Activated CD4-positive, alpha-beta T cell treated with anti-CD3 and anti-CD28 coated beads, Interleukin-2, amount 50 U/mL, for 24 hours (primary cell): ENCODE measurements around the gene FGF16.
"Not testable (repeated sequence)": the region's sequence is repeated elsewhere in the genome, so short reads cannot be mapped to it uniquely, and the experiment has no call there.

ENCODE experiments used
- DNase-seq, 2 donors: peaks; one replicate each; pipeline ENCODE4 v3.0.0-alpha.2; 2020; ENCODE audit warnings: low read depth in 1 of 2, low spot score in 1 of 2

Gene FGF16

DNA sequence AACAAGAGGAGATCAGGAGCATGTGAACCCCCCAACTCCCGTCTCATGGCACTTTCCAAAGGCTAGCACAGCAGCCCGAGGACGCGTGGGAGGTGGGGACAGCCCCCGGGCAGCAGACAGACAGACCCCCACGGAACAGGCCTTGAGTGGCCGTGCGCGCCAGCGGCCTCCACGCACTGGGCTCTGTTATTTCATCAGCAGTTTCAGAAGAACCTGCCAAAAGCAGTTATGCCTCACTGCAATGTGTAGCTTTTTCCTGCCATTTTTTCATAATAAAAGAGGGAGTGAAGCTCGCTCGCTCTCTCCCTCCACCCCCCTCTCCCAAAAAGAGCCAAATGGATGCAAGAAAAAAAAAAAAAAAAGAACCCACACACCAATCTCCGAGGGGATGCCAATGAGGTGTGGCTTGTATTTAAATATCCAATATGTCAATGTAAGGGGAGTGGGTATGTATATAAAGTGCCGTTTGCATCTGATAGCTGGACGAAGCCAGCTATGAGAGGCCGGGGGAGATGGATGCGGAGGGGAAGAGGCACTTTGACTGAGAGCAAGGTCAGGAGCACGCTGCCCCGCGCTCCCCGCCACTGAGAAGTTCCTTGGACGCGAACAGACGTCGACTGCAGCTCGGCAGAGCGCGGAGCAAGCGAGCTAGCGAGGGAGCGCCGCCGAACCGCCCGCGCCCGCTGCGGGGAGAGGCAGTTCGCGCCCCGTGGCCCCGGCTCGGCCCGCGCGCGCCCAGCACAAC, at the start of gene FGF16:
TSS of gene FGF16 (plus strand) at position 482 of the 745 bp plus-strand sequence. CDS start 286 bp downstream, outside the sequence.
- no peak for DNase-seq

DNA sequence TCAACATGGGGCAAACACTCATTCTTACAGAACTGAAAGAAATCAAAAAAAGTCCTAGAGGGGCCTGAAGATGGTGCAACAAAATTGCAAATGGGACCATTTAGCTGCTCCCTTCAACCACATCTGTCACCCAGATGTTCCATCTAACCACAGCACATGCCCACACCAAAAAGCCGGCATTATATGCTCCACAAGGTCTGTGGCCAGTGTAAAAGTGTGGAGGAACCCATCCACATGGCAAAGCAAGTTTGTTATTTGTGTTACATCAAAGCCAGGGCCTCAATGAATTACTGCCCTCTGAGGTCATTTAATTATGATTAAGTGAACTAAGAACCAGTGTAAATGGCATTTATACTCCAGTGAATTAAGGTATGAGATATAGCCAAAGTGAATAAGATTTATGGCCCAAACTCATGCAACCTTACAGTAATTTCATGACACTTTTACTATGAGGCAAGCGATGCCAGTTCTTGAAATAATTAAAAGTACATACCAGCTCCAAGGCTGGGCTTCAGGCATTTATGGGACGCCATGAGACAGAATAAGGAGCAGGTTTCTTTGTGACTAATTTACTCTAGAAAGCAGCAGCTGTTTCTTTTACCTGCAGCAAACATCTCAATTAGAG, 48.7 kb upstream of the FGF16 start:
- no peak for DNase-seq

DNA sequence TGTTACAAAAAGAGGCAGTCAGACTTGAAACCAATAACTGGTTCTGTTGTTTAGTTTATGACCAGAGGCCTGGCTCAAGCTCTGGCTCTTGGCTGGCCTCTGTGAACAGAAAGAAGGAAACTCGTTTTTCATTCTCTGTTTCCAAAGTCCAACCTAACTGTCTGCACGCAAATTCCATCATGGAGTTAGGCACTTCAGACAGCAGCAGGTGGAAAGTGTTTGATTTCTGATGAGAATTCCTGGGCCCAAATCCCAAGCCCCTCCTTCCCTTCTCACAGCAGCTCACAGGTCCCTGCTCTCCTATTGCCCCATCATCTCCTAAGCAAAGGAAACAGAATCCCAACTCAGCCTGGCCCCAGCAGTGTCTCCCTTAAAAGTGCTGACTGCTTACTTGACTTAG, 42.8 kb upstream of the FGF16 start:
- no peak for DNase-seq

DNA sequence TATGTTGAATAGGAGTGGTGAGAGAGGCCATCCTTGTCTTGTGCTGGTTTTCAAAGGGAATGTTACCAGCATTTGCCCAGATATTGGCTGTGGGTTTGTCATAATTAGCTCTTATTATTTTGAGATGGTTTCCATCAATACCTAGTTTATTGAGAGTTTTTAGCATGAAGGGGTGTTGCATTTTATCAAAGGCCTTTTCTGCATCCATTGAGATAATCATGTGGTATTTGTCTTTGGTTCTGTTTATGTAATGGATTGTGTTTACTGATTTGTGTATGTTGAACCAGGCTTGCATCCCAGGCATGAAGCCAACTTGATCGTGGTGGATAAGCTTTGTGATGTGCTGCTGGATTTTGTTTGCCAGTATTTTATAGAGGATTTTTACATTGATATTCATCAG, 39.4 kb upstream of the FGF16 start:
- not testable (repeated sequence) for DNase-seq

DNA sequence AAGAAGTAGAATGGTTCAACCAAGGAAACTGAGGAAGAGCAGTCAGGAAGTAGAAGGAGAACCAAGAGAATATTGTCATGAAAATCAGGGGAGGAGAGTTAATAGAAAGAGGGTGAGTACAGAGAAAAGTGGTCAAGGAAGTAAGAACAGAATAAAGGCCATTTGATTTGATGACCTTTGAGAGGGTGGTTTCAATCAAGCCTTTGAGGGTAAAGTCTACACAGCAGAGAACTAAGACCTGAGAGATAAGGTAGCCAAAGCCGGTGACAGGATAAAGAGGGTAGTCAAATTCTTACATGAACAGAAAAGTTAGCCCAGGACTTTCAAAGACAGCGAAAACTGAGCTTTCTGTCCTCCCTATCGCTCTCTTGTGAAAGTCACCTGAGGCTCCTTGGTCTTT, 34.6 kb upstream of the FGF16 start:
- DNase-seq, result no peak

DNA sequence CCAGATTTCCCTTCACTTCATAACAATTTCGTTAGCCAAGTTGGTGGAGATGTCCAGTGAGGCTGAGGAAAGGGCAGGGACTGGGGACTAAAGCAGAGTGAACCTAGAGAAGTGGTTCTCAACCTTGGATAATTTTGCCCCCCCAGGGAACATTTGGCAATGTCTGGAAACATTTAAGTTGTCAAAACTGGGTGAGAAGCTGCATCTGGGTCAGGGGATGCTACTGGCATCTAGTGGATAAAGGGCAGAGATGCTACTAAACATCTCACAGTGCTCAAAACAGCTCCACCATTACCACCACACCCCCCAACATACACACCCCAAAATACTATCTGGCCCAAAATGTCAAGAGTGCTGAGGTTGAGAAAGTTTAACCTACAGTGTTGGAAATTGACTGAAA, 32.0 kb upstream of the FGF16 start:
- DNase-seq, result no peak

DNA sequence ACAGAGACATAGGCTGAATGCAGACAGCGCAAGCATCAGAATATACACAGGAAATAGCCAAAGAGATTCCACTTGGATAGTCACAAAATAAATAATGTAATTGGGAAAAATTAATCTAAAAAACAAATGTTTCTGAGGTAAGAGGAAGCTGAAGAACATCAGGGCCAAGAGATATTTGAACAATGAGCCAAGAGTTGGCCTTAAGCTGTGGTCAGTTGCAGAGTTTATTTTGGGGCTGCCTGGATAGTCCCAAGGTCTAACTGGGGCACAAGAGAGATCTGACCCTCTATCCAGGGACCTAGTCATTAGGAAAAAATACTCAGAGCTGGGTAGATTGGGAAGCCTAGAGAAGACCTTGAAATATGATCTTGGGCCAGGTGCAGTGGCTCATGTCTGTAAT, 31.3 kb upstream of the FGF16 start:
- DNase-seq, result no peak

DNA sequence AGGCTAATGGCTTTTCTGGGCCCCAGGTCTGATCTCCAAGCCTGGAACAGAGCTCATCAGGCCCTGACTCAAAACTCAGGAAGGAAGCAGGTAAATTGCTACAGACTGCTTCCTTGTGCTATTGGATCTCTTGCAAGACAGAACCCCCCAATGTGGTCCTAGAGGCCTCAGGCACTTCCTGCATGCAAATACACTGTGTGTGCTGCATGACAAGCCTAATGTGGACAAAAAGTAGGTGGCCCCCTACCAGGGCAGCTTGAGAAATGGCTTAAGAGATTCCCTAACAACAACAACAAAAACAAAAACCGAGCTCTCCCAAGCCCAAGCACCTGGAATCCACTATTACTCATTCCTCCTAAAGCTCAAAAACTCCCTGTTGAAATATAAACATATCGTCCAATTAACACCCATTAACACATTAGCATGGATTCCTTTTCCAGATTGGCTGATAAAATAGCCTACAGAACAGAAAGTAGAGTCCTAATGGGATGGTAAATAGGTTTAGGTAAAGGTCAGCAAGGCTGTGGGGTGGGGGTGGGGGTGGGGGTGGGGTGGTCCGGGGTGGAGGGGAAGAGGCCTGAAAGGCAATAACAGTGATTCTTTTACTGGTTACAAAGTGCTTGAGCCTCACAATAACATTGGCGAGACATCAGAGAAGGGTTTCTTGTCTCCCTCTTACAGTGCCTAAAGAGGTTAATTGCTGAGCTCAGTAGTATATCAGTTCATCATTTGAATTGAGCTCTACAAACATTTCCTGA, 24.1 kb upstream of the FGF16 start:
- no peak for DNase-seq

DNA sequence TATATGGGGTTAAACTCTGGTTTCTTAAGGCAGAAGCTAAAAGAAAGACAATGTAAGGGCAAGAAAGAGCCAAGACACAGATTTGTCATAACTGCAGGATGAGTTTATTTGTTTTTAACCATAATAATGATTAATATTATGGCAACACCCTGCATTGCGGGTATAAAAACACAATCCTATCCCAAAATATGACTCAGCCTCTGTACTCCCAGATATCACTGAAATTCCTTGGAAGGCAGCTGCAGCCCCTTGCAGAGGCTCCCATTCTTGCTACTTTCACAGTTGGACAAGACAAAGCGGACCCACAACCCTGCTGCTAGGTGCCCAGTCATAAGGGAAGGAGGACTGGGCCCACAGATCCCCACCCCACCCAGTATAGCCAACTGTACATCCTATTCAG, 20.4 kb upstream of the FGF16 start:
- DNase-seq, result no peak

DNA sequence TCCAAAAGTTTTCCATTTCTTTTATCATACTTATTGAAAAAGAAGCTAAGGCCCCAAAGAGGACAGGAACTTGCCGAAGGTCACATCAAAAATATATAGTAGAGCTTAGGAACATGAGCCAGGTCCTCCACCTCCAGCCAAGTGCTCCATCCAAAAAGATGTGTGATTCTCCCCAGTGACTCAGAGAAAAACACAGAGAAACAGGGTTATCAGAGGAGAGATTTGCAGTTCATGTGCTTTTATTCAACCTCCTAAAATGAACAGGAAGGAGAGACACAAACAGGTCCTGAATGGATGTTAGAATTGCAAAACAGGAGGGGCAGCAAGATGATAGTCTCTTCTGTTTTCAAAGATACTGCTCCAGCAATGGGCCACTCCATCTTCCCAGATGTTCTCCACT, 19.6 kb upstream of the FGF16 start:
- no peak for DNase-seq

DNA sequence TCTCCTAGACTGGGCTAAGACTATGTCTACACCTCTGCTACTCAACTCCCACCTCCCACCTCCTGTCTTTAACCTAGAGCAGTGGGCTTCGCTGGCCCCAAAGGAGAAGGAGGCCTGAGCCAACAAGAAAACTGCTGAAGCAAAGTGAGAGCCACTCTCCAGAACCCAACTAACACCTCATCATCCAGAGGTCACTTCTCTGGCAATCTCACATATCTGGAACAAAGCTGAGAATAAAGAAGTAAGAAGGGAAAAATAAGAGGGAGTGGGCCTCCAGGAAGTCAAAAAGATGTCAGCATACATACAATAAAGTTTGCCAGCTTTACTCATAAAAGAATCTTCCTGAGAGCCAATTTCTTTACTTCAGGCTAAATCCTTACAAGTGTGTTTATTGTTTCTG, 18.6 kb upstream of the FGF16 start:
- no peak for DNase-seq

DNA sequence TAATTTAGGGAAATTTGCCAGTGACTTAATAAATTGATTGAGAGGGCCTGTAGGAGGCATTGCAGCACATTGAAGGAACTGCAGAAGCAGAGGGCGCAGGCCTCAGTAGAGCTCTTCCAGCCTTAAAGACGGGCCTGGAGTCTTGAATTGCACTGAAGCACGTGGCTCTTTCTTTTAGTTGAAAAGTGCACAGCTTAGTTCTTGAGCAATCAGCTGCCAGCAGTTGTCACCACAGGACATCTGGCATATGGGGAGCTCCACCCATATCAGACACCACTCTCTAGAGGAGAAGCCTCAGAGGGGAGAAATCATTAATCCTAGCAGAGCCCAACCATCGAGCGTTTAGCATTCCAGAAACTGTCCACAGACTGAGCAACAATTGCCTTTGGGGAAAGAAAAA, 16.0 kb upstream of the FGF16 start:
- no peak for DNase-seq

DNA sequence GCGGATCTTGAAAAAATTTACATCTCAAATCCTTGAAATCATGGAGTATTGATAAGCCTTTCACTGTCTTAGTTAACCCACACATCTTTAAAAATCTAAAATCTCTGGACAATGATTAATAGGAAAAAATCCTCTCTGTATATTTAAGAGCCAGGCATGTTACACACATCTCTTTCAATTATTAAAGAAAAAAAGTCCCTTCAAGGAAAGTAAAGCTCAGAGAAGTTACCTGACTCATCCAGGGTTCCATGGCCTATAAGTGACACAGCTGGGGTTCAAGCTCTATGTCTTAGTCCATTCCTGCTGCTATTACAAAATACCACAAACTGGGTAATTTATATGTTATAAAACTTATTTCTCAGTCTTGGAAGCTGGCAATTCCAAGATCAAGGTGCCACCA, 14.2 kb upstream of the FGF16 start:
- DNase-seq, result no peak

DNA sequence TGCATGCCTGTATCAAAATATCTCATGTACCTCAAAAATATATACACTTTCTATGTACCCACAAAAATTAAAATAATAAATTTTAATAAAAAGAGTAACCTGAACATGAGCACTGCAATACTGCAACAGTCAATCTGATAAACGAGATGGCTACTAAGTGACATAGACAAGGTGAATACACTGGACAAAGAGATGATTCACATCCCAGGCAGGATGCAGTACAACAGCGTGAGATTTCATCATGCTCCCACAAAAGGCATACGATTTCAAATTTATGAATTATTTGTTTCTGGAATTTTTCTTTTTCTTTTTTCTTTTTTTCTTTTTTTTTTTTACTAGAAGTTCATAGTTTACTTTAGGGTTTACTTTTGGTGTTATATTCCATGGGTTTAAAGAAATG, 12.2 kb upstream of the FGF16 start:
- no peak for DNase-seq

DNA sequence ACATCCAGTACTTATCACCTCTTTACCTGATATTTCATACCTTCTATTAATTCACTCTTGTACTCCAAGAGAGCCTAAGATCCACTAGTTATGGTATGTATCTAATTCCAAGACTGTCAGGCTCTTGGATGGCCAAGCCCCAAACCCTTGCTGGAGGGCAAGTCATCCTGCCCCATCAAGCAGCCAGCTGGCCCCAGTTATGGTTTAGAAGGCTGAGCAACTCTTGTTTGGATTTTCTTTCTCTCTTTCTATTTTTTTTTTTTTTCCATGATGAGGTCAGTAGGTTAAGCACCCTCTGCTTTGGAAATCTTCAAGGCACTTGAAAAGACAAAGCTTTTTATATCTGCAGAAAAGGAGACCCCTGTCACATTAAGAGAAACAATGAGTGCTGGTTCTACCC, 10.9 kb upstream of the FGF16 start:
- DNase-seq, result no peak

DNA sequence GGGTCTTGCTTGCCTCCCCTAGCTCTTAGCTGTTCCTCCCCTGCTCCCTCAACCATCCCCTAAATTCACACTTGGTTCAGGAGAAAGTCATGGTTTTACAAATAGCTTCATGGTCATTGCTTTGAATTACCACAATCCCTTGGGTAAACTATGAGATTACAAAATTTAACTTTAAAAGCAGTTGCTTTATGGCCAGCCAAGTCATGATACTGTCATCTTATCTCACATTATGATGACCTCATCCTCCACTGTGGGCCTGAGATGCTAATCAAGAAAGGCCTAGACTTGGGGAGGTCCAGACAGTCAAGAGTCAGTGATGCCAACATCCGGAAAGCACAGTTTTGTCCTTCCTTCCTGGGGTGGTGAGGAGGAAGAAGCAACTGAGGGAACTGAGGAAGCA, 10.5 kb upstream of the FGF16 start:
- no peak for DNase-seq

DNA sequence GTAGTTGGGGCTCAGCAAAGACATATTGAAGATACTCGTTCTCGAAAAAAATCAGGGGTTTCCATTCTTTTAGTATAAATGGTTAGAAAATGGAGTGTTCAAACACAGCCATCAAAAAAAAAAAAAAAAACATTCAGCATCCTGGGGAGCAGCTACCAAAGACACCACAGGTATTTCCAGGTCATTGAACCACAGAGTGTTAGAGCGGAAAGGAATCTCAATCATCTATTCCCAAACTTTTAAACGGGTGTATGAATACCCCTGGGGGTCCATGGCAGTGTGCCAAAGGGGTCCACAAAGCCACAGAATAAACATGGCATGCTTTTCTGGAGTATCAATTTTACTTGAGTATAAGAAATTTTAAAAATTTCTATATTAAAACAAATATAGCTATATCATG, 6.9 kb upstream of the FGF16 start:
- DNase-seq, result no peak

DNA sequence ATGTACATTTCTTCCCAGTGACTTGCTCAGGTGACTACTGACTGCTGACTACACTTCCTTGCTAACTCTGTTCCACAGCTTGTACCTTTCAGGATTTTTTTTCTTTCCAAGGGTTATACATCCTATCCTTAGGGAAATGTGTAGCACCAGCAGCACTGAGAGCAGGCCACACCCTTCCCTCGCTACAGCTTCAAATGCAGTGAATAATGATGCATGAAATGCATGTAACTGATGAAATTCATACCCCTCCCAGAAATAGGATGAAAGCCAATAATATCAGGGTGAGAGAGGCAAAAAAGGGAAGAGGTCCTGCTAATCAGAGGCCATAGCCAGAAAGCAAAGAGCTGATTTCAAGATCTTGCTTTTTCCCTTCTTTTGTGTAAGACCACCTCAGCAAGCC, 6.2 kb upstream of the FGF16 start:
- DNase-seq, result no peak

DNA sequence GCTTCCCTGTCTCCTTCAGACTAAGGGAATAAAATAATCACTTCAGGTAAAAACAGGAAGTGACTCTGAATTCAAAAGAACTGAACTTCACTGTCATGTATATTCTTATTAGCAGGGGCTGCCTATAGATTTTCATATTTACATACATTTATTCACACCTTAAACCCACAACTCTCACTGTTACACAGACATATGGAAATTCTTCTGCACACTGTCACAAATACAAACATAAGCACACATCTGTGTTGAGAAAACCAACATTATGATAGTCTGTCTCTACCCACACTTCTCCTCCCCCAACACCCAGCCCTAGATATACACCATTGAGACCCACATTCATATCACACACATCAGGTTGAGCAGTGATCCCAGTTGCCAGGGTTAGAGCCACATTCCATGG, 5.7 kb upstream of the FGF16 start:
- no peak for DNase-seq

DNA sequence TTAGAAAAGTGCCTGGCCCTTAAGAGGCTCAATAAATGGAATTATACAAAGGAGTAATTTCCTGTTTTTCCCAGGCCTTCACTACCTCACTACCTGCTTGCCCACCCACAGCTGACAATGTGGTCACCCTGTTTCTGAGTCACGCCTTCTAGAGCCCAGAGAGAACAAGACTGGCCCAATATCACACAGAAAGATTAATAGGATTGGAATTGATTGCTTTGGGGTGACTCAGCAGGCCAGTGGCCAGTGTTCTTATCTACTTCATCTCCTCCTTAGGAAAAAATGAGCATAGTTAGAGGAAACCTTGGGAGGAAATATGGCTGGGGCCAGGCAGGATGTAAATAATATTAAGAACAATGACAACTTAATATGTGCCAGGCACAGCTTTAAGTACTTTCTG, 4.5 kb upstream of the FGF16 start:
- no peak for DNase-seq

DNA sequence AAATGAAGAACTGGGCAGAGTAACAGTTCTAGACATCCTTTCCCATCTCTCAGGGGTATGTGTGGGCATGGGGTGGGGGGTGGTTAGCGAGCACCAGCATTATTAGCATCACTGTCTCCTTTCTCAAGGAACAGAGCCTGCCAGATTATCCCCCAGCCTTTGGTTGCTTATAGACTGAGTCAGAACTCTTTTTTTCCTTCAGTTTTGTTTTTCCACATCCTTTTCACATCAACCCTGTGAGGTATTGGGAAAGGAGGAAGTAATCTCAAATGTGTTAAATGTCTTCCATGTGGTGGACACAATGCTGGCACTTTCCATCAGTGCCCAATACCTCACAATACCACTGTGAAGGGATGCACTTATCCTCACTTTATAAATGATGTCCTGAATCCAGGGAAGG, 3.1 kb upstream of the FGF16 start:
- DNase-seq, result no peak

DNA sequence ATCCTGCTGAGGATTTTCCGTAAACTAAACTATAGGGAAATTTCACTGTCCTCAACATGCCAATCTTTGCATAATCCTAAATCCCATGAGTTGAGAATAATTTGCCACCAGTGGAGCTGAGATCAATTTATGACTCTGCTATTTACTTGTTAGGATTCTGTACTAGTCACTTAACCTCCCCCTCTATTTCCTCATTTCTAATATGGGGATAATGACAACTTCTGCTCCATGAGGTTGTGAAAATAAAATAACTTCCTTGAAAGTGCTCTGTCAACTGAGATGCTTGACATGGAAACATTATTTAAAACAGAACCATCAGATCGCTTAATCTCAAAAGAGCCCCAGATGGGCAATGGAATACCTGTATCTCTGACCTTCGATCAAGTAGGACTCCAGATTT, 2.6 kb upstream of the FGF16 start:
- no peak for DNase-seq
